H1 (cell line): ENCODE data around the gene LMX1B. TPM values are rescaled to one million over a fixed set of nuclear protein-coding genes. Genes with fewer than 3 reads are reported as not detected.

Source experiments
- CTCF ChIA-PET: fragments of 300-600 bp; sonication (Branson Sonifier 250); formaldehyde crosslinking; loops from one replicate; lab custom pipeline; 2021; ENCODE audit not compliant: partially characterized antibody; lab: Charles Lee
- POLR2A ChIA-PET: fragments of 300-600 bp; sonication (Branson Sonifier 250); formaldehyde crosslinking; loops from one replicate; lab custom pipeline; 2021; ENCODE audit warnings: inconsistent platforms; ENCODE audit not compliant: partially characterized antibody; lab: Charles Lee
- DNase-seq, 2 experiments: peaks; one replicate each; pipeline versions ENCODE4 v3.0.0 to v3.0.0-alpha.2; 2010 to 2022; ENCODE audit warnings: low spot score in 2 of 2, low read depth in 1 of 2, mixed read lengths in 1 of 2
- FAIRE-seq: peaks from 2 replicates; lab custom pipeline; 2011; peaks lifted over from hg19 to GRCh38; lab: Jason Lieb, UNC
- H2AFZ ChIP-seq: 2 replicates; pipeline ENCODE4 v1.8.1; 2012; ENCODE audit warnings: low read length, inconsistent platforms
- H2AK5ac ChIP-seq: 2 replicates; pipeline ENCODE4 v1.6.1; 2013; ENCODE audit warnings: low read depth, low read length
- H2BK120ac ChIP-seq: replicated peaks from 2 replicates; pipeline ENCODE3; 2013; ENCODE audit warnings: low read depth, low read length, inconsistent platforms
- H2BK12ac ChIP-seq: 2 replicates; pipeline ENCODE4 v1.6.1; 2013; ENCODE audit warnings: low read depth, low read length
- H2BK15ac ChIP-seq: 2 replicates; pipeline ENCODE4 v1.6.1; 2013; ENCODE audit warnings: low read length
- H2BK20ac ChIP-seq: 2 replicates; pipeline ENCODE4 v1.6.1; 2013; ENCODE audit warnings: low read length
- H2BK5ac ChIP-seq: 2 replicates; pipeline ENCODE4 v1.6.1; 2013; ENCODE audit warnings: low read depth, low read length
- H3K14ac ChIP-seq: 2 replicates; pipeline ENCODE4 v1.6.1; 2013; ENCODE audit warnings: inconsistent platforms; ENCODE audit not compliant: insufficient read length
- H3K18ac ChIP-seq: 2 replicates; pipeline ENCODE4 v1.6.1; 2013; ENCODE audit warnings: low read length; ENCODE audit errors: extremely low read depth
- H3K23ac ChIP-seq: 2 replicates; pipeline ENCODE4 v1.6.1; 2013; ENCODE audit warnings: inconsistent platforms; ENCODE audit not compliant: insufficient read length
- H3K23me2 ChIP-seq: 2 replicates; pipeline ENCODE4 v1.6.1; 2013; ENCODE audit warnings: low read depth, low read length
- H3K27ac ChIP-seq: 2 replicates; pipeline ENCODE4 v1.6.1; 2011; ENCODE audit warnings: low read depth, low read length, inconsistent platforms
- H3K27me3 ChIP-seq, 4 experiments: replicated peaks in 1 of 4; 1 replicate in 1 of 4; 2 replicates in 3 of 4; pipeline versions ENCODE4 v1.6.1 to v1.8.1; 2011 to 2013; ENCODE audit warnings: low read length in 3 of 4, mild to moderate bottlenecking in 3 of 4, inconsistent platforms in 2 of 4, mixed read lengths in 2 of 4, moderate library complexity in 1 of 4; ENCODE audit not compliant: control insufficient read depth in 3 of 4, insufficient read depth in 3 of 4; ENCODE audit errors: extremely low read depth in 1 of 4
- H3K36me3 ChIP-seq, 4 experiments: 2 replicates each; pipeline versions ENCODE4 v1.6.1 to v1.8.1; 2011 to 2013; ENCODE audit warnings: mild to moderate bottlenecking in 4 of 4, low read length in 3 of 4, moderate library complexity in 2 of 4, control low read depth in 1 of 4, inconsistent platforms in 1 of 4; ENCODE audit not compliant: insufficient read depth in 4 of 4, control insufficient read depth in 2 of 4
- H3K4ac ChIP-seq: replicated peaks from 2 replicates; pipeline ENCODE3; 2013; ENCODE audit warnings: low read length, low read depth, mixed read lengths, inconsistent platforms; ENCODE audit not compliant: insufficient read length
- H3K4me1 ChIP-seq, 4 experiments: replicated peaks in 1 of 4; 1 replicate in 1 of 4; 2 replicates in 3 of 4; pipeline versions ENCODE4 v1.6.1 to v1.8.1; 2011 to 2013; ENCODE audit warnings: low read length in 3 of 4, inconsistent platforms in 2 of 4, mixed read lengths in 1 of 4; ENCODE audit not compliant: insufficient read depth in 4 of 4, control insufficient read depth in 3 of 4
- H3K4me2 ChIP-seq, 2 experiments: 2 replicates each; pipeline versions ENCODE4 v1.6.1 to v1.8.1; 2011 to 2013; ENCODE audit warnings: low read depth in 2 of 2, low read length in 2 of 2, control low read depth in 1 of 2, inconsistent platforms in 1 of 2, mild to moderate bottlenecking in 1 of 2; ENCODE audit not compliant: insufficient read depth in 1 of 2
- H3K4me3 ChIP-seq, 4 experiments: fragments of 200-600, 300-600 bp in 1 of 4; sonication (generic), shearing (Covaris generic), sonication (Bioruptor Twin) in 1 of 4; 2 replicates each; pipeline versions ENCODE4 v1.5.1 to v1.8.1; 2011 to 2016; ENCODE audit warnings: low read length in 4 of 4, low read depth in 3 of 4, control low read depth in 2 of 4, inconsistent platforms in 2 of 4, mild to moderate bottlenecking in 2 of 4, mixed read lengths in 1 of 4, moderate library complexity in 1 of 4; ENCODE audit not compliant: insufficient read depth in 2 of 4; ENCODE audit errors: extremely low read depth in 1 of 4
- H3K56ac ChIP-seq: replicated peaks from 2 replicates; pipeline ENCODE3; 2013; ENCODE audit warnings: low read depth, mild to moderate bottlenecking, mixed read lengths, low read length, inconsistent platforms; ENCODE audit not compliant: insufficient read length
- H3K79me1 ChIP-seq: 2 replicates; pipeline ENCODE4 v1.6.1; 2013; ENCODE audit warnings: low read depth, low read length, control low read depth
- H3K79me2 ChIP-seq, 2 experiments: 2 replicates each; pipeline versions ENCODE4 v1.6.1 to v1.8.1; 2012 to 2013; ENCODE audit warnings: low read length in 2 of 2, mild to moderate bottlenecking in 2 of 2, inconsistent platforms in 1 of 2; ENCODE audit not compliant: insufficient read depth in 2 of 2, control insufficient read depth in 1 of 2
- H3K9ac ChIP-seq, 4 experiments: replicated peaks in 1 of 4; 1 replicate in 1 of 4; 2 replicates in 3 of 4; pipeline versions ENCODE4 v1.6.1 to v1.8.1; 2011 to 2013; ENCODE audit warnings: low read depth in 3 of 4, low read length in 3 of 4, control low read depth in 2 of 4, mild to moderate bottlenecking in 2 of 4, moderate library complexity in 2 of 4, inconsistent platforms in 1 of 4; ENCODE audit errors: extremely low read depth in 1 of 4
- H3K9me3 ChIP-seq, 2 experiments: 2 replicates each; pipeline versions ENCODE4 v1.6.1 to v1.8.1; 2012 to 2013; ENCODE audit warnings: mild to moderate bottlenecking in 2 of 2, moderate library complexity in 2 of 2, control low read depth in 1 of 2, inconsistent platforms in 1 of 2, low read depth in 1 of 2, low read length in 1 of 2, mixed read lengths in 1 of 2; ENCODE audit not compliant: insufficient read depth in 2 of 2
- H4K20me1 ChIP-seq, 2 experiments: replicated peaks in 1 of 2; 2 replicates each; pipeline versions ENCODE3 to v1.8.1; 2011 to 2013; ENCODE audit warnings: inconsistent platforms in 2 of 2, low read length in 2 of 2, mild to moderate bottlenecking in 1 of 2; ENCODE audit not compliant: insufficient read depth in 2 of 2, control insufficient read depth in 1 of 2
- H4K5ac ChIP-seq: 2 replicates; pipeline ENCODE4 v1.6.1; 2013; ENCODE audit warnings: low read length, low read depth, mixed read lengths, inconsistent platforms; ENCODE audit not compliant: insufficient read length
- H4K8ac ChIP-seq: 2 replicates; pipeline ENCODE4 v1.8.0; 2013; ENCODE audit warnings: mild to moderate bottlenecking, moderate library complexity, low read length, inconsistent platforms; ENCODE audit not compliant: insufficient read depth; ENCODE audit errors: extremely low read depth
- H4K91ac ChIP-seq: replicated peaks from 2 replicates; pipeline ENCODE3; 2013; ENCODE audit warnings: low read length, mixed read lengths, inconsistent platforms; ENCODE audit not compliant: insufficient read length
- EZH2 ChIP-seq: fragments of 200-600 bp; sonication (generic); IDR thresholded peaks from 2 replicates; pipeline ENCODE4 v1.7.1; 2012; ENCODE audit warnings: low read depth, mild to moderate bottlenecking, moderate library complexity, low read length, inconsistent platforms; ENCODE audit not compliant: severe bottlenecking
- PHF8 ChIP-seq: fragments of 200-600 bp; sonication (generic); conservative IDR thresholded peaks from 2 replicates; pipeline ENCODE4 v1.7.1; 2012; ENCODE audit warnings: low read depth, mild to moderate bottlenecking, inconsistent platforms, low read length, moderate library complexity
- RNF2 ChIP-seq: fragments of 200-900, 300-1000 bp; sonication (generic); IDR thresholded peaks from 2 replicates; pipeline ENCODE4 v1.7.1; 2016; ENCODE audit warnings: borderline replicate concordance, low read depth, mild to moderate bottlenecking, antibody characterized with exemption, low read length; ENCODE audit not compliant: poor library complexity, severe bottlenecking; ENCODE audit errors: missing control alignments
- SUZ12 ChIP-seq: fragments of 200-600 bp; sonication (generic); IDR thresholded peaks from 2 replicates; pipeline ENCODE4 v1.6.1; 2012; ENCODE audit warnings: mild to moderate bottlenecking, inconsistent platforms, low read length, moderate library complexity, mixed read lengths
- WGBS, 2 experiments: shearing (Covaris generic) in 1 of 2; methylation state at CpG; one replicate each; pipeline versions ENCODE4 v1.1.6 to v1.1.7; 2013 to 2015; ENCODE audit warnings: low lambda C conversion rate in 2 of 2, mixed read lengths in 2 of 2, inconsistent platforms in 1 of 2, low coverage in 1 of 2, missing lambda C conversion rate in 1 of 2; ENCODE audit not compliant: insufficient replicate concordance in 2 of 2, insufficient coverage in 1 of 2, insufficient read length in 1 of 2; ENCODE audit errors: extremely low coverage in 1 of 2, missing lambda C conversion rate in 1 of 2; 5-methylcytosine and 5-hydroxymethylcytosine counted together
- polyA plus RNA-seq, 7 experiments: library from polyadenylated mRNA; depleted of rRNA in 3 of 7; stranded (reverse) in 5 of 7; unstranded in 2 of 7; fragments of >200 nt in 5 of 7; fragments of 200-250 nt in 2 of 7; gene quantifications; 1 replicate in 5 of 7; 2 replicates in 1 of 7; 4 replicates in 1 of 7; pipeline versions ENCODE4 v1.2.1 to v1.2.3, GENCODE V29; 2011 to 2013; ENCODE audit warnings: missing spikeins in 2 of 7, mixed read lengths in 2 of 7
- total RNA-seq: library from RNA; stranded (reverse); fragmentation: NEBNext Ultra II Directional; extraction: Animal tissue kit (Norgen Biotek cat#: 25700); gene quantifications from 2 replicates; pipeline ENCODE4 v1.2.1, GENCODE V29; 2021

LMX1B gene
- total and polyA plus RNA-seq, 2 of the 8 experiments (the other 6 are each of a cell fraction or from before 2014, with no cell fraction given): 0.09 to 0.37 TPM

DNA sequence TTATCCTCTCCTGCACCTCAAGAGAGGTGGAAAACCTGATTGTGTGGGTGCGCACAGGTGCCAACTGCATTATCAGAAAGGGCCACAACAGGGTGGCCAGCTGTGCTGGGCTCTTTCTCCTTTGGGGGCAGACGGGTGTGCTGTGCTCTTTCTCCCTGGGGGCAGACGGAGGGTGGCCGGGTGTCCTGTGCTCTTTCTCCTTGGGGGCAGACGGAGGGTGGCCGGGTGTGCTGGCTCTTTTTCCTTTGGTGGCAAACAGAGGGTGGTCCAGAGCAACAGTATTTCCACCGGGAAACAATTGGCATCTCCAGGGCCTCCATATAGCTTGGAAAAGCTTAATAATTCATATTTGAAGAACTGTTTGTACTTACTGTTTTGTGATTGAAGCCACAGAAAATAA is 6.8 kb downstream of the LMX1B start:
- H3K14ac ChIP-seq: no peak overlapping the region
- no peak overlapping the region for H2BK120ac ChIP-seq
- H3K4ac ChIP-seq: no peak overlapping the region
- H2BK15ac ChIP-seq: no peak overlapping the region
- no peak overlapping the region for H3K23ac ChIP-seq
- no peak overlapping the region for H2BK5ac ChIP-seq
- WGBS, 2 experiments: 33% methylated on average over 7 of the region's 7 CpGs; no CpG with 5 or more reads in 1 of the 2 experiments
- H2BK20ac ChIP-seq: 0 out of 2 replicates have a peak overlapping the region, but pooled peaks have one; percentile 37
- H4K91ac ChIP-seq: no peak overlapping the region
- H2AK5ac ChIP-seq: no peak overlapping the region
- no peak for DNase-seq
- H3K9ac ChIP-seq: no peak overlapping the region
- H3K18ac ChIP-seq: no peak overlapping the region
- H3K27me3 ChIP-seq: peaks cover 94 to 100% (median 100%) of the 10 kb centered on the region in 4 experiments
- CTCF ChIA-PET: interaction anchor here (1.0 to 6.1 kb wide), 9 partner anchors 9 to 86 kb away, joined by 3 to 41 read pairs (median 4); no protein-coding TSS in a partner anchor
- no peaks in the 10 kb centered on the region for H3K9me3 ChIP-seq
- H3K23me2 ChIP-seq: no peaks in the 10 kb centered on the region; the same call in 1 of the 2 replicates
- no peak overlapping the region for H4K5ac ChIP-seq
- no peak for FAIRE-seq
- no peak overlapping the region for H3K4me3 ChIP-seq
- no peak overlapping the region for H2BK12ac ChIP-seq
- H3K36me3 ChIP-seq: no peaks in the 10 kb centered on the region; a peak in 1 of 8 replicates
- no peak overlapping the region for H2AFZ ChIP-seq
- no peak overlapping the region for H4K8ac ChIP-seq
- TF ChIP-seq PHF8 (no peak), RNF2 (peak; percentile 66), SUZ12 (peak; percentile 8), EZH2 (peak; percentile 21)
- no peak overlapping the region for H3K4me2 ChIP-seq
- no peaks in the 10 kb centered on the region for H3K79me2 ChIP-seq
- no peak overlapping the region for H3K56ac ChIP-seq
- H3K4me1 ChIP-seq: peaks cover 14 to 59% (median 45%) of the 10 kb centered on the region in 4 experiments
- peaks cover 4 to 30% of the 10 kb centered on the region in 2 experiments for H4K20me1 ChIP-seq
- POLR2A ChIA-PET: interaction anchor here (1.1 kb wide), 1 partner anchor 11 kb away, joined by 3 read pairs; no protein-coding TSS in a partner anchor
- H3K79me1 ChIP-seq: no peaks in the 10 kb centered on the region
- H3K27ac ChIP-seq: no peak overlapping the region
